Lower leg skin (tissue), 3 donors: ENCODE data around the gene ELMOD3.
"Not testable (repeated sequence)": the region's sequence is repeated elsewhere in the genome, so short reads cannot be mapped to it uniquely, and the experiment has no call there.

Experiments used
- POLR2A ChIP-seq, 2 donors: fragments of 450-650 bp; IDR thresholded peaks; one replicate each; pipeline ENCODE4 v1.6.1; 2016 to 2017; ENCODE audit warnings: antibody characterized with exemption in 2 of 2, mild to moderate bottlenecking in 1 of 2, moderate library complexity in 1 of 2
- TF ChIP-seq, protein P1 (sequence below), 3 donors: fragments of 450-650 bp; IDR thresholded peaks; one replicate each; pipeline ENCODE4 v1.5.1; 2016; ENCODE audit warnings: antibody characterized with exemption in 3 of 3, mild to moderate bottlenecking in 3 of 3, moderate library complexity in 2 of 3

DNA sequence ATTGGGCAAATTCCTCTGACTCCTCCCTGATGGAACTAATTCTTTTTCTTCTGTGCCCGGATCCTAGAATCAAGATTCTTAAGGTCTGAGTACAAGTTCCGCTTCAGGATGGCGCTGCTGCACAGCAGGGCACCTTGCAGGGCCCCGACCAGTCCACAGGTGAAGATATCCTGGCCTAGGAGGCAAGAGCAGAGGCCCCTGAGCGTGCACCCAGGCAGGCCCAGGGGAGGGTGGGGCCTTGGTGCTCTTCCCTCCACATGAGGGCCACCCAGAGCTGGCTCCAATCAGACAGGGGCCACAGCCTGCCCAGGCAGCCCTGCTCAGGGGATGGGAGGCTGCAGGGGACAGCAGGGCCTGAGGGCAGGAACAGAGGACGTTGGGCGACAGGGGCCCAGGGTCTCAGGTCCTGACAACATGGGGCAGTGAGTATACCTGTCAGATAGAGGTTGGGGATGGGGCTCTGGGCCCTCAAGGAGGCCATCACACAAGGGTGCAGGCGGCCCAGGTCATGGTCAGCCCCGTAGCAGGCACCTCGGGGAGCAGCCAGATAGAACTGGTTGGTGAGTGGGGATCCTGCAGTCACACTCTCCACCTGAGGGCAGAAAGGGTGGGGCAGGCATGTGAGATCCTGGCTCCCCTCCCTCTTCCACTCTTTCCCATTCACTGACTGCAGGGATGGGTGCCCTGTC lies 11.2 kb upstream of the ELMOD3 start:
- TF ChIP-seq, protein P1, sequence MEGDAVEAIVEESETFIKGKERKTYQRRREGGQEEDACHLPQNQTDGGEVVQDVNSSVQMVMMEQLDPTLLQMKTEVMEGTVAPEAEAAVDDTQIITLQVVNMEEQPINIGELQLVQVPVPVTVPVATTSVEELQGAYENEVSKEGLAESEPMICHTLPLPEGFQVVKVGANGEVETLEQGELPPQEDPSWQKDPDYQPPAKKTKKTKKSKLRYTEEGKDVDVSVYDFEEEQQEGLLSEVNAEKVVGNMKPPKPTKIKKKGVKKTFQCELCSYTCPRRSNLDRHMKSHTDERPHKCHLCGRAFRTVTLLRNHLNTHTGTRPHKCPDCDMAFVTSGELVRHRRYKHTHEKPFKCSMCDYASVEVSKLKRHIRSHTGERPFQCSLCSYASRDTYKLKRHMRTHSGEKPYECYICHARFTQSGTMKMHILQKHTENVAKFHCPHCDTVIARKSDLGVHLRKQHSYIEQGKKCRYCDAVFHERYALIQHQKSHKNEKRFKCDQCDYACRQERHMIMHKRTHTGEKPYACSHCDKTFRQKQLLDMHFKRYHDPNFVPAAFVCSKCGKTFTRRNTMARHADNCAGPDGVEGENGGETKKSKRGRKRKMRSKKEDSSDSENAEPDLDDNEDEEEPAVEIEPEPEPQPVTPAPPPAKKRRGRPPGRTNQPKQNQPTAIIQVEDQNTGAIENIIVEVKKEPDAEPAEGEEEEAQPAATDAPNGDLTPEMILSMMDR (IDR thresholded peaks at IDR 0.05) = not testable (repeated sequence)
- not testable (repeated sequence) for TF ChIP-seq POLR2A (IDR thresholded peaks at IDR 0.05)
